GM18861 (cell line): ENCODE results near the gene ADARB2.

Experiments
- ATAC-seq: cut with Tn5 transposase; IDR thresholded peaks from one replicate; pipeline ENCODE4 v1.9.1; 2021; ENCODE audit not compliant: unreplicated experiment

ADARB2 gene

DNA sequence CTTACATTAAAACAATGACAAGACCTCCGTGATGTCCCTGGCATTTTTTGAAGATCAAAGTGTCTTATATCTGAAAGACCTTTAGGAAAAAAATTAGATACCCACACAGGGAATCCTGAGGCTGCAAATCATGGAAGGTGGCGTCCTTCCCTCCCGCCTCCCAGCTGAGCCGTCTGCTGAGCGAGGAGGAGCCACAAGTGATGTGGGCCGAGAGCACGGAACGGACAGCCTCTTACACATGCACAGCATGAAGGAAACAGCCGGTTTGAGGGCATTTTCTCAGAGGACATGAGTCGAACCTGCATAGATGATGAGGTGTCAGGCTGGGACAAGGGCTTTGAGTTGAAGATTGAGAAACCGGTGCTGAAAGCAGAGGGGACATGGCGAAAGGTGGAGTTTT is 163.3 kb downstream of the ADARB2 start:
- ATAC-seq, result no peak

DNA sequence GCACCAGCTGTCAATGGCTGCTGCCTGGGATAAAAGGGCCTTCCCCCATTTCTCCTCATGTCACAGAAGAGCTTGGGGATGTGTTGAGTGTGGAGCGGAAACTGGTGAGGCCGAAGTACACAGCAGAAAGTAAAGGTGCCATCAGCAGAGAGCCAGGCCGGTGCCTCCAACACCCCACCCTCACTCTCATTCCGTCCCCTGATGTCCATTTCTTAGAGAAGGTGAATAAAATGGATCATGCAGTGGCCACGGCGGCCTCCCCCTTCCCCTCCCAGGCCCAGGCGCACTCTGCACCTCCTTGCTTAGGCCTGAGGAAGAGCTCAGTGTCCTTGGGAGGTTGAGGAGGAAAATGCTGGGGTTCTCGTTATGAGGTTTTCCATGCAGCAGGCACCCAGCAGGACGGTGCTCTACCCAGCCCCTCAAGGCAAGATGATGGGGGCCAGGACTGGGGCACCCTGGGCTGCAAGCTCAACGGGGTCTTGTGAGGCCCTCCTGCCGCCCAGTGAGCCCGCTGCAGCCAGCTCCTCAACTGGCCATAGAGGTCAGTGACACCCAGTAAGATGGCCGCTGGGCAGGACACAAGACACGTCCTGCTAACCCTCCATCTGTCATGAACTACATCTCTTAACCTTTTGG is 163.9 kb downstream of the ADARB2 start:
- ATAC-seq, result no peak

GRCh38 chr10:1572519-1573333 is 164.6 kb downstream of the ADARB2 start:
- no peak for ATAC-seq

GRCh38 chr10:1571587-1572237 is 165.6 kb downstream of the ADARB2 start:
- ATAC-seq, result no peak

DNA sequence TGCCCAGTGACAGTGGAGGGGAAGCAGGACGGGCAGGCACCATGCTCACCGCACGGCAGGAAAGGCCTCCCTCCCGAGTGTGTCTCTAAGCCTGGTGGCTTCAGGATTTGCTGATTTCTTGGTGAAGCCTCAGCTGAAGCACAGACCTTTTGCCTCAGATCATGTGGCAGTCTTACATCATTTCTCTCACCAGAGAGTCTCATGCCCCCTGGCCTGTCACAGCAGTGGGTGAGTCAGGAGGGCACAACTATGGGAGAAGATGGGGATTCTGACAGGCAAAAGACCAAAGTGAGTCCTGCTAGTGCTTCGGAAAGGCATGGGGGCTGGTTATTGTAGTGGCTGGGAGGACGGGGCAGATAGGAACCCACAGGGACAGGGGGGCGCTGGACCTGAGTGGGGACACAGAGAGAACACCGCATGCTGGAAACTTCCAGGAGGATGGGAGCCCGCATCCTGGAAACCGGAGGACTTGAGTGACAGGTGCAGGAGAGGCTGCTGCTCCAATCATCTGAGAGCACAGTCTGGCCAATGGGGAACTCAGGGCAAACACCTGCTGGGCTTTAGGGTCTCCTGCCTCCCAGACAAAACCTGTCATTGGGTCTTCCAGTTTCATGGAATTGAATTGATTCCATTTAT is 166.8 kb downstream of the ADARB2 start:
- ATAC-seq, result no peak

GRCh38 chr10:1569208-1569607 is 168.1 kb downstream of the ADARB2 start:
- no peak for ATAC-seq

DNA sequence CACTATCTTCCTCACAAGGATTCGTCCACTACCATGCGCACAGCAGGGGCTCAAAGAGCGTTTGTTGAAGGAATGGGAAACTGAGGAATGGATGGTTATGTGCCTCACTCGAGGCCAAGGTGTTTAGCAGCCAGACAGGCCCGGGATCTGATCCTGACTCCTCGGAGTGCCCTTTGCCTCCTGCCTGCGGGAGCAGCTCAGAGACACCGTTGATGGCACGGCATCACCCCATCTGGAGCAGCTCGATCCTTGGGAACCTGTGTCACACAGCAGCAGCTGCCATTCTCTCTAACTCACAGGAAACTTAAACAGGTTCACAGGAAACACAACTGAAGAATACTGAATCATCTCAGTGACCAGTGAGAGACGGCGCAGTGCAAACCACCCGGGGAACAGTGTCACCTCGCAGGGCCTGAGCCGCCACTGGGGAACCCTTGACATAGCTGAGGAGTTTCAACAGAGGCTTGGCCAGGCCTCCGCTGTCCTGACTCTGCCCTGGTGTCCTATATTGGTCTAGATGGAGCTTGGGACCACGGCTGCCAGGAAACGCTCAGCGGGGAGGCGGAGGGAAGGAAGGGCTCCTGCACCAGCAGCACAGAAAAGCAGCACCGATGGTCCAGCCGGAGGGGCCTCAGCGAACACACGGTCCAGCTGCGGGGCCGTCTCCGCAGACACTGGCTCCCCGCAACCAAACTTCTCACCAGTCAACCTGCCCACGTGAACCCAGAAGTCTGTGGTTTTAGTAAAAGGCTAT is 169.4 kb downstream of the ADARB2 start:
- no peak for ATAC-seq

DNA sequence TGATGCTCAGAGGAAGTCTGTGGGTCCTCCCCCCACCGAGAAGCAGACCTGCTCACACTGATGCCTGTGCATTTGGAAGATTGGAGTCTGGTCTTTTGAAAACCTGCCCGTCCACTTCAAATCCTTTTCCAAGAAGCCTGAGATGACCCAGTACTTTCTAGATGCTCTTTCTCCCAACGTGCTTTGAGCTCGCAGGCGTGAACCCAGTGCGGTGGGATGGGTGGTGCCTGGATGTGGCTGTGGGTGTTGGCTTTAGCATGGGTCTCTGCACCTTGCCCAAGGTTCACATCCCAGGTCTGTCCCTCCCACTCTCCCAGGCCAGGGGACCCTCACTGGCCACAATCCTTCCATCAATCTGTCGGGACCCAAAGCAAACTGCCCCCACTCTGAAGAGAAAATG is 170.2 kb downstream of the ADARB2 start:
- ATAC-seq, result no peak

DNA sequence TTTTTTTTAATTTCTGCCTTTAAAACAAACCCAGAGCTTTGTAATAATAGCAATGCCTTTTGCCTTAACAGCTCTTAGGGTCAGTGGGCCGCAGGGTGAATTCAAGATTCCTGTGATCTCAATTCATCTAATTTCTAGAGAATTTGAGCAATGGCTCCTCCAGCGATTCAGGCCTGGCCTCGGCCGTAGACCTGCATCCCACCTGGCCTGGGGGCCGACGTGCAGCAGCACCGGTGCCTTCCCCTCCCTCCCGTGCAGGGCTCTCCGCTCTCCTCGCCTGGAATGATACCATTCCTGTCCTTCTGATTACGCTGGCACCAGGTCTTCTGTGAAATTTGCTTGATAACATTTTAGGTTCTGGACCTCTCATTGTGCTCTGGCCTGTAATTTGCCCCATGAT is 172.5 kb downstream of the ADARB2 start:
- no peak for ATAC-seq

DNA sequence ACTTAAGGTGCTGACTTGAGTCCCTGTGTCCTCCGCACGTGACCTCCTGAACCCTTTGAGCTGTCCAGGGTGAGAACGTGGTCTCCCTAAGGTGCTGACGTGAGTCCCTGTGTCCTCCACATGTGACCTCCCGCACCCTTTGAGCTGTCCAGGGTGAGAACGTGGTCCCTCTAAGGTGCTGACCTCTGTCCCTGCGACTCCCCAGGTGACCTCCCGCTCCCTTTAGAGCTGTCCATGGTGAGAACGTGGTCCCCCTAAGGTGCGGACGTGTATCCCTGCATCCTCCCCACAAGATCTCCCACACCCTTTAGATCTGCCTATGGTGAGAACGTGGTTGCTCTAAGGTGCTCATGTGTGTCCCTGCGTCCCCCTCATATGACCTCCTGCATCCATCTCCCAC is 174.3 kb downstream of the ADARB2 start:
- no peak for ATAC-seq

DNA sequence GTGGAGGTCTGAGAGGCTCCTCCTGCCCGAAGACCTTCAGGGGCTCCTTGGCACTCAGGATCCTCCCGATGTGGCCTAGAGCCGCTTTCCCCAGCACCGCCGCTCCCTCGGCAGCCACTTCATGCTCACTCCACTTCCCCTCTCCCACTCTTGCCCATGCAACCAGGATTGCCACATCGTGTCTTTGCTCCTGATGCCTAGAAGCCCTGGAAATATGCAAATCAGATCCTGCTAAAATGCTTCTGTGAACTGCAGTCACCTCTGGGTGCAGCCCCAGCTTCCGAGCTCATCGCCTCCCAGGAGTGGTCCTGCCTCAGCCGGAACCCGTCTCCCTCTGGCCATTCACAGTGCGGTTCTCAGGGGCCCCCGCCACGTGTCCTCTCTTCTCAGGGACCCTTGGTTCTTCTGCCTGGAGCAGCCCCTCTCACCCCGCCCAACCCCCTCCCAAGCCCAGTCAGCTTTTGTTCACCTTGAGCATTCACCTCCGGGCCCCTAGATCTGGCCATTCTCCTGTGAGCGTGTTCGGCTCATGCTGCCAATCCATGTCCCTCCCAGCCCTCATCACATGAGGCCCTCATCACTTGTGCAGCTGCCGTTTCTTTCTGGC is 175.5 kb downstream of the ADARB2 start:
- no peak for ATAC-seq

DNA sequence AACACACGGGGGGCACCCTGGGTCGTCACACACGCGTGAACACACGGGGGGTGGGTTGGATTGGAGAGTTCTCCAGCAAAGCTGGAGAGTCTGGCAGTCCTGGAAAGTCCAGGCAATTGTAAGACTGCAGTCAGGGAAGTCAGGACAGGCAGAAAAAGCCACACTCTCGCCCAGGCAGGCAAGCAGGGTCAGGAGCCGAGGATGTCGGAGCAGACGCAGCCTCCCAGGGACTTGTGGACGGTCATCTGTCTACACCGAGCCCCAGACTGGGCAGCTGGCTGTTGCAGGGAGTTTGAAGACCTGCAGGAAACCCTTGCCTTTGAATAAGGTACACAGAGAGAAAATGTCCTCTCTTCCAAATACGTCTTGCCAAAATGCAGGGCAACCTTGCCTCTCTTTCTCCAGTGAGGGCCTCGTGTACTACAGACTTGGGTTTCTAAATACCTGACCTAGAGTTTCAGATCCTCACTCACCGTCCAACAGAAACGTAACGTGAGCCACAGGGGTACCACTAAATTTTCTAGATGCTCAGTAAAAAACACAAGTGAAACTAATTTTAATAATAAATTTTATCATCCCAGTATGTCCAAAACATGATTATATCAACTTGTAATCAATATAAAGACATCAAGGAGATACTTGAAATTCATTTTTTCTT is 176.7 kb downstream of the ADARB2 start:
- ATAC-seq, result no peak

GRCh38 chr10:1559761-1560160 is 177.6 kb downstream of the ADARB2 start:
- ATAC-seq, result no peak

- ATAC-seq, result no peak
These were observed 178.0 kb downstream of the ADARB2 start for GRCh38 chr10:1559311-1559710.

DNA sequence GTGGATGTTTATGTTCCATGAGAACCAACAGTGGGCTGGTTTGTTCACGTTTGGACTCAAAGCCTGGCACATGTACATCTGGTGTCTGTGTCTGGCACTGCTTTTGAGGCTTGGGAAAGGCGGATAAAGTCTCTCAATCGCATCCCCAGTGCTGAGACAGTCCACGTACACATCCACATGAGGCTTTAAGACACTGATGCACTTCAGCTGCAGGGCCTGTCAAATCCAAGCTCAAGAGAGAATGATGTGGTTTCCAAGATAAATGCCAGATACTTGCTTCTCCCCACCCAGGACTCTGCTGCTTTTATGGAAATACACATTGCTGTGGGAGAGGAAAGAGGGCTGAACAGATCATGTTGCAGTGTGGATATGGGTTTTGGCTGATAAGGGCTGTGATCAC is 178.4 kb downstream of the ADARB2 start:
- ATAC-seq, result no peak

DNA sequence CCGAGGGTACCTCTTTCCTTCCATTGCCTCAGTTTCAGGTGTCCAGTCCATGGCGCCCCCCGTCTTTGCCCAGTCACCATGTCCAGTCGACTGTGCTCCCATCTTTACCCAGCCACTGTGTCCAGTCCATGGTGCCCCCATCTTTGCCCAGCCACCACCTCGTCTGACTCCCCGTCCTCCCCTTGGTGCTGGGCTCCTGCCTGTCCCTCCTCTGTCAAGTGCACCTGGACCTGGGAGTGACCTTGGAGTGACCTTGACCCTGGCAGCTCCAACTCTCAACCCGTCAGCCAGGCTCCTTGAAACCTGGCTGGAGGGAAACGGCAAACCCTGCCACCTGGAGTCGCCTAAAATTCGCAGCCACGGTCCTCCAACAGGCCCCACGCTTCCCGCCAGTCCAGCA is 180.2 kb downstream of the ADARB2 start:
- no peak for ATAC-seq

GRCh38 chr10:1556496-1556895 is 180.8 kb downstream of the ADARB2 start:
- ATAC-seq, result no peak

- ATAC-seq, result no peak
These were observed 183.4 kb downstream of the ADARB2 start for GRCh38 chr10:1553951-1554350.

DNA sequence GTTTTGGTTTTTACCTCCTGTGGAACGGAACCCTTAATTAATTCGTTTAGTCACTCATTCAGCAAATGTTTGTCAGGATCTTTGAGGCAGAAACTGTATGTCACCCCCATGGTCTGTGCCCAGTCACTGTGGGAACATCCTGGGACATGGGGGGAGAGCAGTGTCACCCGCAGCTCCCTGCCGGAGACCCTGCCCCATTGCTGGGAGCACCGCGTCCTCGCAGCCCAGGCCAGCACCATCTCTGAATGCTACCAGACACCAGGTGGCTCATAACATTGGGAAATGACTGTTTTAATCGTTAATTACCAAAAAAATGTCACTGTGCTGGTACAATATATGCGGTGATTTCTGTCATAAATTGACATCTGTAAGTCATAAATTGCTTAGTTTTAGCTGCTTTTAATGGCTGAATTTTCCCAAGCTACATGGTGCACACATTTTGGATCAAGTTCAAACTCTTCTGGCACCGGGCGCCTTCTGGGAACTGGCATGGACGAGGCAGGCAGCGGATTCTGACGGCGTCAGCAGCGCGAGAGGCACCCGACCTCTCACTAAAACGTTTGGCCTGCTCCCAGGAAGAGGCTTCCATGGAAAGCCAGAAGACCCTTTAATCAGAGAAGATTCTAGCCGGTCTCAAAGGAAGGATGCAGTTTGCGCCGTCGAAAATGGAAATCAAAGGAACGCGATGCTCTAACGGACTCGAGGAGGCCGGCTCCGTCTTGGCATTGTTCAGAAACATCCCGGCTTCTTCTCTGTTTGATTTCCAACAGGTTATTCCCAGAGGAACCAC is 184.2 kb downstream of the ADARB2 start:
- ATAC-seq, result no peak
